Hematopoietic multipotent progenitor cell treated with erythropoietin and hydrocortisone succinate and interleukin-3 and kit ligand, for 8 days (in vitro differentiated cells): Measurements from ENCODE around the gene SSNA1.
"Not testable (repeated sequence)": the region's sequence is repeated elsewhere in the genome, so short reads cannot be mapped to it uniquely, and the experiment has no call there.

ENCODE experiments used
- DNase-seq: peaks from one replicate; pipeline ENCODE4 v3.0.0-alpha.2; 2015

SSNA1 gene

DNA sequence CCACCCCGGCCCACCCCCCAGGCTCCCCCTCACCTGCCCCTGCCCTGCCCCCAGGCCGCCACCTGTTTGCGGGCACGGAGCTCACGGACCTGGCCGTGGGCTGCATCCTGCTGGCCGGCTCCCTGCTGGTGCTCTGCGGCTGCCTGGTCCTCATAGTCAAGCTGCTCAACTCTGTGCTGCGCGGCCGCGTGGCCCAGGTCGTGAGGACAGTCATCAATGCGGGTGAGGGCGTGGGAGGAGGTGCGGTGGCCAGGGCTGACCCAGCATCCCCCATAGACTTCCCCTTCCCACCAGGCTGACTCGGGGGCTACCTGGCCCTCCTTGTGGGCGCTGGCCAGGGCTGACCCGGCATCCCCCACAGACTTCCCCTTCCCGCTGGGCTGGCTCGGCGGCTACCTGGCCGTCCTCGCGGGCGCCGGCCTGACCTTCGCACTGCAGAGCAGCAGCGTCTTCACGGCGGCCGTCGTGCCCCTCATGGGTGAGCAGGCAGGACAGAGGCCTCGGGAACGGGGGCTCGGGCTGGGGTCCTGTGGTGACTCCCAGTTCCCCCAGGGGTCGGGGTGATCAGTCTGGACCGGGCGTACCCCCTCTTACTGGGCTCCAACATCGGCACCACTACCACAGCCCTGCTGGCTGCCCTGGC is 45.7 kb downstream of the SSNA1 start:
- DNase-seq: no peak

DNA sequence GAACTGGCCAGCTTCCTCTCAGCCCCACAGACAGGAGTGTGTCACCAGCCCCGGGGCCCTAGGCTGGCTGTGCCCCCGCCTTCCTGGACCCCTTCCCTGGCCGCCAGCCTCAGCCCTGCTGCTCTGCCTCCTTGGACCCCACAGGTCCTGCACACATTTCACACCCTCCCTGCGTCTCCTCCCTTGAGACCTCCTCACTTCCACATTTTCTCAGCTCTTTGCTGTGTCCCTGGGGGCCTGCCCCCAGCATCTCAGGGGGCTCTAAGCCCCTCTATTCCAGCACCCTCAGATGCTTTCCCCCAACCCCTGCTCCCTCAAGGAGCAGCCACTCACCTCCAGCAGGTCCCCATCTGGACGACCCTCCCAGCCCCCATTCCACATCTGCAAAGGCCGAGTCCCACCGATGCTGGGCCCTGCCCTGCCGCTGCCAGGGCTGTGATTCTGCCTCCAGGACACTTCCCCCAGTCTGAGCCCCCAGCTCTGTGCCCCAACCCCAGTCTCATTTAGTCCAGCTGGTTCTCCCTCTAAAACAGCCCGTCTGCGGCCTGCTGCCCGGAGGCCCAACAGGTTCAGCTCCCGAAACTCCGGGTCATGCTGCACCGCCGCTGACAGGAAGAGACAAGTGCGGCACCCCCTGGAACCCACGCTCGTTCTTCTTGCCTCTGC is 46.4 kb downstream of the SSNA1 start:
- no peak for DNase-seq

DNA sequence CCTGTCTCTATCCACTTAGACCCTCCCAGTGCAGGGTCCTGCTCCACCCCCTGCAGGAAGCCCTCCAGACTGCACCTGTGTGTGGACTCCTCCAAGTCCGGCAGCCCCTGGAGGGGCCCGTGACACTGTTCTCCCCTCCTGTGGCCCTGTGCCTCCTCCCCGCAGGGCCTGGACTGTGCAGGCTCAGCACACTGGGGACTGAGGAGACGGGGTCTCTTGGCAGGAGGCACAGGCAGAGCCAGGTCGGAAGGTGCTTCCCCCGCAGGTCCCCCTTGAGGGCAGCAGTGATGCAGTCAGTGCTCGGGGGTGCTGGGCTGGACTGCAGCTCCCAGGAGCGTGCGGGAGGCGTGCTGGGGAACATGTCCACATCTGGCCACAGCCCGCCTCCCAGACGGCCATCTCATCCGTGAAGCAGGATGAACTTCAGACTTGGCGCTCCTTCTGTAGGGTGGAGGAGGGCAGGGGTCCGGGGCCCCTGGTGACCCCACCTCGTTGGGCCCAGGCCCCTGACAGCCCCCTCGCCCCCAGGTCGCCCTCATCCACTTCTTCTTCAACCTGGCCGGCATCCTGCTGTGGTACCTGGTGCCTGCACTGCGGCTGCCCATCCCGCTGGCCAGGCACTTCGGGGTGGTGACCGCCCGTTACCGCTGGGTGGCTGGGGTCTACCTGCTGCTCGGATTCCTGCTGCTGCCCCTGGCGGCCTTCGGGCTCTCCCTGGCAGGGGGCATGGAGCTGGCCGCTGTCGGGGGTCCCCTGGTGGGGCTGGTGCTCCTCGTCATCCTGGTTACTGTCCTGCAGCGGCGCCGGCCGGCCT is 47.2 kb downstream of the SSNA1 start:
- DNase-seq: no peak

DNA sequence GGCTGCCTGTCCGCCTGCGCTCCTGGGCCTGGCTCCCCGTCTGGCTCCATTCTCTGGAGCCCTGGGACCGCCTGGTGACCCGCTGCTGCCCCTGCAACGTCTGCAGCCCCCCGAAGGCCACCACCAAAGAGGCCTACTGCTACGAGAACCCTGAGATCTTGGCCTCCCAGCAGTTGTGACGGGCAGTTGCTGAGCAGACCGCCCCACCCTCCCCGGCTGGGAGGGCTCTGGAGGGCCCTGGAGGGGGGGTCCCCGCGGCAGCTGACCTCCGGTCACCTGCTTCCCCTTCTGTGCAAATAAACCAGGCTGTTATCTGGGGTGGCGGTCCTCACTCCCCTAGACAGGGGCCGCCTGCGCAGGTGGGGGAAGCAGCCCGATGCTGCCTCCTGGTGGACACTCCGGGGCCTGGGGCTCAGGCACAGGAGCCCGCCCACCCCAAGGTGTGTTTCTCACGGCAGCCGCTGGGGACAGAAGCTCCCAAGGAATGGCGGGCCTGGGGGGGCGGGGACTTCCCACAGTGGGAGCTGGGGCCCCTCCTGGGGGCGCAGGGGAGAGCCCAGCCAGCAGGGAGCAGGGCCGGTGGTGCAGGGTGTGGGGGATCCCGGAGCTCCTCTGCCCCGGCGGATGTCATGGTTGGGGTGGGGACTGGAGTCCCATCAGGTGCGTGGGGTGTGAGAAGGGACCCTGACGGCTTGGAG is 47.9 kb downstream of the SSNA1 start:
- DNase-seq: peak; percentile 86

DNA sequence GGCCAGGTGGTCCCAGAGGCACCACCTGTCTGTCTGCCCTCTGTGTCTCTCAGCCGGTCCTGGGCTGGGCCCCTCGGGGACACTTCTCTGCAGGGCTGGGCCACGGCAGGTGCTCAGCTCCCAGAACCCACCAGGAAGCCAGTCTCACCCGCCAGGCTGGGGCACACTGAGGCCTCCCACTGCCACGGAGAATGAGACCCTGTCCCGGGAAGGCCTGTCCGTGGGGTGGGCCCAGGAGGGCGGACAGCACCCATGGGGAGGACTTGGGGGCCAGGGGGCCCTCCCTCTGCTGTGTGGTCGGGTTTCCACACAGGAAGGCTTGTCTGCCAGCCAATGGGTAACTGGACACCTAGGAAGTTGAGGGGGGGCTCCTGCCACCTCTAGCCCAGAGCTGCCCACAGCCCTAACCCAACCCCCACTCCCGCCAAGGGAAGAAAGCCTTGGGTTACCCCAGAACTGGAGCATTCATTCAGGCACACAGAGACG is 48.5 kb downstream of the SSNA1 start:
- DNase-seq: no peak

DNA sequence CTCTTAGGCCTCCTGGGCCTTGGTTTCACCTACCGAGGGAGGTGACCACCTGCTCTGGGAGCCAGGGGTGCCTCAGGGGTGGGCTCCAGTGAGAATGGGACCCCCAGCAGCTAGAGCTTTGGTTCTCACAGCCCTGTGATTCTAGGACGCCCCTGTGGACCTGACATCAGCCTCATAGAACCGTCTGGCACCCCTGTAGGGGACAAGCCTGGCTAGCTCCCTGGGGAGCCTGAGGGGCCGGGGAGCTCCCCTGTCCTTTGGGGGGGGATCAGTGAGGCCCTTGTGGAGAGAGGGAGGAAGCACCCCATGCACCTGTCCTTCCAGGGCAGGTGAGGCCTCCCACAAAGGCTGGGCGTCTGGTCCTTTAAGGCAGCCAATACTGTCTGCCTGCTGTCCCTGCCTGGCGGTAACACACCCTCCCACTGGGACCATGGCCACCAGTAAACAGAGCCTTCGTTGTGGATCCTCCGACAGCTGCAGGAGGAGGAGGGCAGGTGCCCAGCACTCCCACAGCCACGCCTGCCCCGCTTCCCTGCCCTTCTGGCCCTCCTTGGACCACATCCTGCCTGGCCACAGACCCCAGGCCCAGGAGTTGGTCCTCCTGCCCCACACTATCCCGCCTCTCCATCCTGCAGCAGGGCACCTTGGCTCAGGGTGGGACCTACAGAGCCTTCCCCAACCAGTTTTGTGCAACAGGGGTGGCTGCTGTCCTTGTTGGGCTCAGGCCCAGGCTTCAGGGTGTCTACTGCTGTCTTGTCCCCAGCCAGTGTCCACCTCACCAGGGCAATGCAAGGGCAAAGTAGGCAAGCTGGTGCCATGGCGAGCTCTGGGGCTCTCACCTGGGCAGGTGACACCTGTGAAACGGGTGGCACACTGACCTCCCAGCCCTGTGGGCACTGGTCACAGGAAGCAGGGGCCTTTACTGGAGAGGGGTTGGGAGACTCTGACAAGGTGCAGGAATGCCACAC is 49.6 kb downstream of the SSNA1 start:
- no peak for DNase-seq

DNA sequence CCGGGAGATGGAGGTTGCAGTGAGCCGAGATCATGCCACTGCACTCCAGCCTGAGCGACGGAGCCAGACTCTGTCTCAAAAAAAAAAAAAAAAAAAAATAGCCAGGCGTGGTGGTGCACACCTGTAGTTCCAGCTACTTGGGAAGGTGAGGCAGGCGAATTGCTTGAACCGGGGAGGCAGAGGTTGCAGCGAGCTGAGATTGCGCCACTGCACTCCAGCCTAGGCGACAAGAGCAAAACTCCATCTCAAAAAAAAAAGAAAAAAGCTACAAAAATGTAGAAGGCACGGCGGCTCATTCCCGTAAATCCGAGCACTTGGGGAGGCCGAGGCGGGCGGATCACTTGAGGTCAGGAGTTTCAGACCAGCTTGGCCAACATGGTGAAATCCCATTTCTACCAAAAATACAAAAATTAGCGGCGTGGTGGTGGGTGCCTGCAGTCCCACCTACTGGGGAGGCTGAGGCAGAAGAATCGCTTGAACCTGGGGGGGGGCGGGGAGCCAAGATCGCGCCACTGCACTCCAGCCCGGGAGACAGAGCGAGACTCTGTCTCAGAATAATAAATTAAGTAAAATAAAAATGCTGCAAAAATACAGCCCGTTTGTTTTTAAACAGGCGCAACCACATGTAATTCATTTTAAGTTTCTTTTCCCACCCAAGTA is 51.2 kb downstream of the SSNA1 start:
- DNase-seq: not testable (repeated sequence)
